Liver (tissue), 3 donors: Measurements from ENCODE around the gene TERT.

ENCODE experiments used
- CTCF ChIP-seq: fragments of 150-350 bp; IDR thresholded peaks from 2 replicates; pipeline ENCODE4 v1.5.1; 2017; ENCODE audit warnings: improper control_type of control experiment, low read depth, low read length; ENCODE audit not compliant: missing input control
- GABPA ChIP-seq, 2 donors: IDR thresholded peaks in 1 of 2; conservative IDR thresholded peaks in 1 of 2; 2 replicates each; pipeline ENCODE4 v1.6.1; 2016; ENCODE audit warnings: antibody characterized with exemption in 2 of 2, mild to moderate bottlenecking in 1 of 2, moderate library complexity in 1 of 2
- JUND ChIP-seq, 2 donors: IDR thresholded peaks; 2 replicates each; pipeline ENCODE4 v1.6.1; 2016; ENCODE audit warnings: antibody characterized with exemption in 2 of 2
- donor health status: healthy.
- donor health status: healthy.

DNA sequence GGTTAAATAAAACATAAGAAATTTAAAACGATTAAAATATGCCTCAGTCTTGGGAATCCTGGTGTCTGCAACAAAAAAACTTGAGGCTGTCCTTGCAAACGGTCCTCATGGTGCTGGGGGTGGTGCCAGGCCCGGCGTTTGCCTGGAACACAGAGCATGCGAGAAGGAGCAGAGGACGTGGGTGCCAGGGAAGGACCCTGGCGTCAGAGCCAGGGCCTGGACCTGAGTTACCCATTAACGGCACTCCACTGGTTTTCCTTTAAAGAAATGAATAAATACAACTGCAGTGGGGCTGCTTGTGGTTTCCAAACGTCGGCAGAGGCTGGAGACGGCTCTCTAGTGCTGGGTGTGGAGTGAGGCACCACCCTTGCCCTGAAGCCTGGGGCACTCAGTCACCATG is 69.8 kb downstream of the TERT start, which contains the start of gene SLC6A18:
- TF ChIP-seq CTCF (no peak), JUND (IDR thresholded peaks at IDR 0.05) (no peak), GABPA (IDR thresholded peaks at IDR 0.05 in 1 of 2, conservative IDR thresholded peaks at IDR 0.05 in 1 of 2) (no peak)
